GM06990 (cell line): ENCODE data around the gene RNF38.

Source experiments
- DNase-seq: peaks from one replicate; pipeline ENCODE4 v3.0.0-alpha.2; 2011; ENCODE audit not compliant: insufficient read length; ENCODE audit errors: extremely low read depth
- H3K27me3 ChIP-seq: replicated peaks from 2 replicates; pipeline ENCODE4 v1.6.0; 2011; ENCODE audit warnings: low read length; ENCODE audit not compliant: control insufficient read depth, insufficient read depth
- H3K36me3 ChIP-seq: 2 replicates; pipeline ENCODE4 v1.5.1; 2011; ENCODE audit warnings: low read length; ENCODE audit not compliant: control insufficient read depth, insufficient read depth
- H3K4me3 ChIP-seq: replicated peaks from 2 replicates; pipeline ENCODE4 v1.5.1; 2011; ENCODE audit warnings: low read depth, mild to moderate bottlenecking, control low read depth, low read length
- TF ChIP-seq, protein P1 (sequence below): IDR thresholded peaks from 2 replicates; pipeline ENCODE4 v1.5.1; 2011; ENCODE audit warnings: low read length, control low read depth, mild to moderate bottlenecking, inconsistent platforms; ENCODE audit not compliant: insufficient read depth, poor library complexity, severe bottlenecking

The RNF38 gene

DNA sequence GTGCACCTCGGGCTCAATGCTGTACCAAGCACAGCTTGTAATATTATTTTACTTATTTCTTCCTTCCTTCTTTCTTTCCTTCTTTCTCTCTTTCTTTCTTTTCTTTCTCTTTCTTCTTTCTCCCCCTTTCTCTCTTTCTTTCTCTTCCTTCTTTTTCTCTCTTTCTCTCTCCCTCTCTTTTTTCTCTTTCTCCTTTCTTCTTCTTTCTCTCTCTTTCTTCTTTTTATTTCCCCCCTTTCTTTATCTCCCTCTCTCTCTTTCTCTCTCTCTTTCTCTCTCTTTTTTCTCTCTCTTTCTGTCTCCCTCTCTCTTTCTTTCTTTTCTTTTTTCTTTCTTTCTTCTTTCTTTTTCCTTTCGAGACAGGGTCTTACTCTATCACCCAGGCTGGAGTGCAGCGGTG lies 109.1 kb downstream of the RNF38 start:
- no peak overlapping the region for H3K4me3 ChIP-seq
- TF ChIP-seq, protein P1, sequence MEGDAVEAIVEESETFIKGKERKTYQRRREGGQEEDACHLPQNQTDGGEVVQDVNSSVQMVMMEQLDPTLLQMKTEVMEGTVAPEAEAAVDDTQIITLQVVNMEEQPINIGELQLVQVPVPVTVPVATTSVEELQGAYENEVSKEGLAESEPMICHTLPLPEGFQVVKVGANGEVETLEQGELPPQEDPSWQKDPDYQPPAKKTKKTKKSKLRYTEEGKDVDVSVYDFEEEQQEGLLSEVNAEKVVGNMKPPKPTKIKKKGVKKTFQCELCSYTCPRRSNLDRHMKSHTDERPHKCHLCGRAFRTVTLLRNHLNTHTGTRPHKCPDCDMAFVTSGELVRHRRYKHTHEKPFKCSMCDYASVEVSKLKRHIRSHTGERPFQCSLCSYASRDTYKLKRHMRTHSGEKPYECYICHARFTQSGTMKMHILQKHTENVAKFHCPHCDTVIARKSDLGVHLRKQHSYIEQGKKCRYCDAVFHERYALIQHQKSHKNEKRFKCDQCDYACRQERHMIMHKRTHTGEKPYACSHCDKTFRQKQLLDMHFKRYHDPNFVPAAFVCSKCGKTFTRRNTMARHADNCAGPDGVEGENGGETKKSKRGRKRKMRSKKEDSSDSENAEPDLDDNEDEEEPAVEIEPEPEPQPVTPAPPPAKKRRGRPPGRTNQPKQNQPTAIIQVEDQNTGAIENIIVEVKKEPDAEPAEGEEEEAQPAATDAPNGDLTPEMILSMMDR = no peak
- no peak for DNase-seq
- H3K27me3 ChIP-seq = no peaks in the 10 kb centered on the region
- no peaks in the 10 kb centered on the region for H3K36me3 ChIP-seq

DNA sequence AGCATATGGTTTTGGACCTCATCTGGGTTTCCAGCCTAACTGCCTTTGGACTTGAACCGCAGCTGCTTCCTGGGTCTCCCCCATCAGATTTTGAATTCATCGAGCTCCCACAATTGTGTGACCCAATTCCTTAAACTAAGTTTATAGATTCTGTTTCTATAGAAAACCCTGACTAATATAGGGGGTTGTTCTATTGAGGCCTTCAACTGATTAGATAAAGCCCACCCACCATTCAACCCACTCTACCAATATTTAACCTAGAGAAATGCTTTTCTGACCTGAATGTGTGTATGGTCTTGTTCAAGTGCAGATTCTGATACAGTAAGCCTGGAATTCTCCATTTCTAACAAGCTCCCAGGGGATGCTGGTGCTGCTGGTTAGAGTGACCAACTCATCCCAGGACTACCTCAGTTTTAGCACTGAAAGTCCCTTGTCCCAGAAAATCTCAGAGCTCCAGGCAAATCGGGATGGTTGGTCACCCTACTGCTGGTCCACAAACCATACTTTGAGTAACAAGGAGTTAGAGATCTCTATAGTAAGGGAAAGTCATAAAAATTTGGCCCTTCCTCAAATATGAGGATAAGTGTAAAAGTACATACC lies 110.1 kb downstream of the RNF38 start:
- TF ChIP-seq, protein P1 = no peak
- no peak overlapping the region for H3K4me3 ChIP-seq
- H3K36me3 ChIP-seq = no peaks in the 10 kb centered on the region
- no peaks in the 10 kb centered on the region for H3K27me3 ChIP-seq
- DNase-seq = no peak

DNA sequence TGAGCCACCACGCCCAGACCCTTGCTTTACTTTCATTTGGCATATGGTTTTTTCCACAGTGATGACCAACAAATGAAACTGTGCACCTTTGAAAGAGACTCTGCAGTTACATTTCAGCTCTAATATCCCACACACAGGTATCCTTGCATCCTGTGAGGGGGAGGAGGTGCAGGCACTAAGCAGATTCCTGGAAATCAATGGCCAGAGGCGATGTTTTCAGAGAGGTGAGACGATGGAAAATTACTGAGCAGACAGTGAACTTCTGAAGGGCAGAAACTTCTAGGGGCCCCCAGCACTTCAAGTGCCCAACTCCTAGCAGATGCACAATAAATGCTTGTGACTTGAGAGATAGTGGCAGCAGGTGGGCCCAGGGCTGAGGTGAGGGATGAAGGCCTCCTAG lies 112.0 kb downstream of the RNF38 start:
- no peaks in the 10 kb centered on the region for H3K27me3 ChIP-seq
- TF ChIP-seq, protein P1 = no peak
- no peak overlapping the region for H3K4me3 ChIP-seq
- DNase-seq = no peak
- no peaks in the 10 kb centered on the region for H3K36me3 ChIP-seq
